Measurements from ENCODE around the gene ATG9A.

The ATG9A gene

GRCh38 chr2:219247678-219248642 is 18.5 kb upstream of the ATG9A start:
- no peak overlapping the region for H3K4me3 ChIP-seq (ENCODE audit: low read length)
- no peak for DNase-seq (ENCODE audit: low read depth)
- TF ChIP-seq CTCF (conservative IDR thresholded peaks at IDR 0.05; ENCODE audit: low read depth, low read length) = no peak

DNA sequence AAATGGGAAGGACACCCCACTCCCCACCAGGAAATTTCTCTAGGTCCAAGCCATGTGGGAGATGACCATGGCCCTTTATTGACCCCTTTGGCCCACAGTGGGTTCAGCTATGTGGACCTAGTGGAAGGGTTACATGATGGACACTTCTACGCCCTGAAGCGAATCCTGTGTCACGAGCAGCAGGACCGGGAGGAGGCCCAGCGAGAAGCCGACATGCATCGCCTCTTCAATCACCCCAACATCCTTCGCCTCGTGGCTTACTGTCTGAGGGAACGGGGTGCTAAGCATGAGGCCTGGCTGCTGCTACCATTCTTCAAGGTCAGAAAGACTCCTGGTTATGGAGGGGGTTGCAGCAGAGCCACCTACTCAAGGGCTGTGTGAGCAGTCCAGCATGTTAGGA is 17.1 kb upstream of the ATG9A start:
- no peak for TF ChIP-seq CTCF (conservative IDR thresholded peaks at IDR 0.05; ENCODE audit: low read depth, low read length)
- no peak for DNase-seq (ENCODE audit: low read depth)
- H3K4me3 ChIP-seq (ENCODE audit: low read length) = no peak overlapping the region

DNA sequence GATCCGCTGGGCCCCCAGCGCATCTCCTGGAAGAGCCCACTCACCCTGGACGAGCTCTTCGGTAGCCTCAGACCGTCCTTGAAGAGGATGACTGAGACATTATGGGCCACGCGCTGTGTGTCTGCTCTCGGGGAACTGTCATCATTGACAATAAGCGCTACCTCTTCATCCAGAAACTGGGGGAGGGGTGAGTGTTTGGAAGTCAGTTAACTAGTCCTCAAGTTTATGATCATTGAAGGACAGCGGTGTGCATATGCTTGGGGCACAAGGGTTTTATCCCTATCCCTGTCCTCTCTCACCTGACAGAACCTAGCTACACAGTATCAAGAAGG is 16.4 kb upstream of the ATG9A start:
- peak overlapping the region; percentile 92 for H3K4me3 ChIP-seq (ENCODE audit: low read length)
- no peak for DNase-seq (ENCODE audit: low read depth)
- no peak for TF ChIP-seq CTCF (conservative IDR thresholded peaks at IDR 0.05; ENCODE audit: low read depth, low read length)

DNA sequence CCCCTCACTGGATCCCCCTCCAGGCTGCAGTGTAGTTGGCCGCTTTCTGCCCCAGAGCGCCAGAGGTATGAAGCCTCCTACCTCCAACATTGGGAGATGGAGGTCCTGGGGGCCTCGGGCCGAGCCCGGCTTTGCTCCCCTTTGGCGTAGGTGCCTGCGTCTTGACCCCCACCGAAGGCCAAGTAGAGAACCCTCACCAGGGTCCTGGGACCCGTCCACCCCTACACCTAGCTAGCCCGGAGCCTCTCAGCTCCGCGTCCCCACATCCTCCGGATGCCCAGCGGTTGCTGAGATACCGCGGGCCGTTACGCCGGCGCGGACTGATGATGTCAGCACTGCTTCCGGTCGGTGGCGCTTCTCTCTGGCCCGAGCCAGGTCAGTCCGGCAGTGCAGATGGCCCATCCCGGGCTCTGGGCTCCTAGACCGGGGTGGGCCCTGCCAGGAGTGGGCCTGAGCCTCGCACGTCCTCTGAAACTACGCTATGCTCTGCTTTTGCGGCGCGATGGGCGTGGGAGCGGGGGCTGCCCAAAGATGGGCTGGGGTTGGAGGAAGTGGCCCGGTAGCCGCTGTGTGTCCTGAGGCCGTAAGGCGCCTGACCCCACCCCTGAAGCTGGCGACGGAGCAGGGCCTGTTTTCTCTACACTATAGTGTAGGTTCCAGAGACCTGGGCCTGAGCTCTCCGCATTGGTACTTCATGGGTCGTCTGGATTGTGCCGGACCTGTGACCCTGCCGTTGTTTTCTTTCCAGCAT is 15.9 kb upstream of the ATG9A start, which contains the start of the genes GLB1L and STK16:
TSS of gene GLB1L (minus strand) at position 297 of the 751 bp plus-strand sequence. CDS start 1,871 bp downstream, outside the sequence.
TSS of gene STK16 (plus strand) at position 332 of the 751 bp plus-strand sequence. CDS start 521 bp downstream, outside the sequence.
- TF ChIP-seq CTCF (conservative IDR thresholded peaks at IDR 0.05; ENCODE audit: low read depth, low read length) = no peak
- peak within 1 kb of the TSS; percentile 92 for H3K4me3 ChIP-seq (ENCODE audit: low read length)

GRCh38 chr2:219244789-219245147 is 15.3 kb upstream of the ATG9A start:
- no peak for TF ChIP-seq CTCF (conservative IDR thresholded peaks at IDR 0.05; ENCODE audit: low read depth, low read length)
- H3K4me3 ChIP-seq (ENCODE audit: low read length) = peak overlapping the region; percentile 92
- no peak for DNase-seq (ENCODE audit: low read depth)

More for the DNA sequence above, 15.9 kb upstream of the ATG9A start, which contains the start of the genes GLB1L and STK16:
- DNase-seq (ENCODE audit: low read depth) = peak; percentile 70

- peak overlapping the region; percentile 11 for H3K4me3 ChIP-seq (ENCODE audit: low read length)
- no peak for DNase-seq (ENCODE audit: low read depth)
- no peak for TF ChIP-seq CTCF (conservative IDR thresholded peaks at IDR 0.05; ENCODE audit: low read depth, low read length)
Measured at GRCh38 chr2:219243291-219243761, 13.9 kb upstream of the ATG9A start.

Measured in retinal pigment epithelial cell (primary cell).